ENCODE results near the gene DYNLT4. TPM values are rescaled to one million over a fixed set of nuclear protein-coding genes. Genes with fewer than 3 reads are reported as not detected.

DYNLT4 gene
- total and polyA plus RNA-seq, 2 experiments from 2014 or later = 0.30 to 2.2 TPM

GRCh38 chr1:44803312-44804095 is 3.6 kb downstream of the DYNLT4 start:
- Histone ChIP-seq H3K36me3 (replicated peaks; ENCODE audit: insufficient read depth, low read depth) (no peaks in the 10 kb centered on the region), H3K27me3 (no peaks in the 10 kb centered on the region), H3K4me2 (no peak overlapping the region), H3K9me3 (ENCODE audit: low read depth) (no peaks in the 10 kb centered on the region), H2AFZ (no peak overlapping the region), H3K9me2 (replicated peaks; ENCODE audit: insufficient read depth) (no peaks in the 10 kb centered on the region), H3K79me2 (peaks cover 10% of the 10 kb centered on the region), H3K27ac (no peak overlapping the region), H3K4me3 (no peak overlapping the region), H3K4me1 (ENCODE audit: insufficient read depth) (peaks cover 20% of the 10 kb centered on the region), H4K20me1 (ENCODE audit: insufficient read depth, poor library complexity, severe bottlenecking) (no peaks in the 10 kb centered on the region)
- no peak for DNase-seq (ENCODE audit: low spot score)
- 93% methylated on average over 13 of the region's 13 CpGs for WGBS (ENCODE audit: low lambda C conversion rate, missing lambda C conversion rate)
- TF ChIP-seq EZH2phosphoT487 (IDR thresholded peaks at IDR 0.05; ENCODE audit: low read depth, severe bottlenecking, unreplicated experiment) = no peak
- TF ChIP-seq, protein P1, sequence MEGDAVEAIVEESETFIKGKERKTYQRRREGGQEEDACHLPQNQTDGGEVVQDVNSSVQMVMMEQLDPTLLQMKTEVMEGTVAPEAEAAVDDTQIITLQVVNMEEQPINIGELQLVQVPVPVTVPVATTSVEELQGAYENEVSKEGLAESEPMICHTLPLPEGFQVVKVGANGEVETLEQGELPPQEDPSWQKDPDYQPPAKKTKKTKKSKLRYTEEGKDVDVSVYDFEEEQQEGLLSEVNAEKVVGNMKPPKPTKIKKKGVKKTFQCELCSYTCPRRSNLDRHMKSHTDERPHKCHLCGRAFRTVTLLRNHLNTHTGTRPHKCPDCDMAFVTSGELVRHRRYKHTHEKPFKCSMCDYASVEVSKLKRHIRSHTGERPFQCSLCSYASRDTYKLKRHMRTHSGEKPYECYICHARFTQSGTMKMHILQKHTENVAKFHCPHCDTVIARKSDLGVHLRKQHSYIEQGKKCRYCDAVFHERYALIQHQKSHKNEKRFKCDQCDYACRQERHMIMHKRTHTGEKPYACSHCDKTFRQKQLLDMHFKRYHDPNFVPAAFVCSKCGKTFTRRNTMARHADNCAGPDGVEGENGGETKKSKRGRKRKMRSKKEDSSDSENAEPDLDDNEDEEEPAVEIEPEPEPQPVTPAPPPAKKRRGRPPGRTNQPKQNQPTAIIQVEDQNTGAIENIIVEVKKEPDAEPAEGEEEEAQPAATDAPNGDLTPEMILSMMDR (IDR thresholded peaks at IDR 0.05; ENCODE audit: poor library complexity) = no peak
- TF ChIP-seq EZH2 (IDR thresholded peaks at IDR 0.05; ENCODE audit: borderline replicate concordance) = no peak

GRCh38 chr1:44803062-44803311 is 4.2 kb downstream of the DYNLT4 start:
- Histone ChIP-seq H3K9me3 (ENCODE audit: low read depth) (no peaks in the 10 kb centered on the region), H3K4me3 (no peak overlapping the region), H3K9me2 (replicated peaks; ENCODE audit: insufficient read depth) (no peaks in the 10 kb centered on the region), H4K20me1 (ENCODE audit: insufficient read depth, poor library complexity, severe bottlenecking) (no peaks in the 10 kb centered on the region), H3K36me3 (replicated peaks; ENCODE audit: insufficient read depth, low read depth) (no peaks in the 10 kb centered on the region), H3K4me2 (no peak overlapping the region), H3K79me2 (peaks cover 10% of the 10 kb centered on the region), H2AFZ (no peak overlapping the region), H3K4me1 (ENCODE audit: insufficient read depth) (peaks cover 14% of the 10 kb centered on the region), H3K27ac (no peak overlapping the region), H3K27me3 (no peaks in the 10 kb centered on the region)
- WGBS (ENCODE audit: low lambda C conversion rate, missing lambda C conversion rate) = 94% methylated on average over 9 of the region's 9 CpGs
- TF ChIP-seq EZH2phosphoT487 (IDR thresholded peaks at IDR 0.05; ENCODE audit: low read depth, severe bottlenecking, unreplicated experiment) (no peak), EZH2 (IDR thresholded peaks at IDR 0.05; ENCODE audit: borderline replicate concordance) (no peak)
- TF ChIP-seq, protein P1 (IDR thresholded peaks at IDR 0.05; ENCODE audit: poor library complexity) = no peak
- no peak for DNase-seq (ENCODE audit: low spot score)

DNA sequence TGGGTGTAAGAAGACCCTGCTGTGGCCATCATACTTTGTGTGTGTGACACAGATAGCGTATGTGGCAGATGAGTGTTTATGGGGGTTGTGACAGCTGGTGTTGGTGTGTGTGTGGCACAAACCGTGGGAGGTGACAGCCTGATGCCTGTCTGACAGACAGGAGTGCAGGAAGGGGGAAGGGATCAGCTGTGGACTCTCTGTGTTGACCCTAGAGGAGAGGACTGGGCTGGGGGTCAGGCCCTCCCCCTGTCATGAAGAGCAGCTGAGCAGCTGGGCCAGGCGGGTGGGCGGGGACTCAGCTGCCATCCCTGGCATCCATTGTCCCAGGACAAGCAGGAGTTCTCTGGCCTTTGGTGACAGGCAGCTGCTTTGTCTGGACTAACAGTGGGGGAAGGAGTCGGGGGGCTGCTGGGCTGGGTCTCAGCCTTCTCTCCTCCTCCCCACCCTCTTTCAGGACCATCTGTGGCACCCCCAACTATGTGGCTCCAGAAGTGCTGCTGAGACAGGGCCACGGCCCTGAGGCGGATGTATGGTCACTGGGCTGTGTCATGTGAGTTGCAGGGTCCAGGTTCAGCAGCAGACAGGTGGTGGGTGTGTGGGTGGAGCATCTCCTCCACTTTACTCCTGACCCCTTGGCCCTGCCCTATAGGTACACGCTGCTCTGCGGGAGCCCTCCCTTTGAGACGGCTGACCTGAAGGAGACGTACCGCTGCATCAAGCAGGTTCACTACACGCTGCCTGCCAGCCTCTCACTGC is 4.7 kb downstream of the DYNLT4 start:
- DNase-seq (ENCODE audit: low spot score) = peak; percentile 16
- Histone ChIP-seq H3K9me2 (replicated peaks; ENCODE audit: insufficient read depth) (no peaks in the 10 kb centered on the region), H3K4me3 (no peak overlapping the region), H3K27ac (no peak overlapping the region), H4K20me1 (ENCODE audit: insufficient read depth, poor library complexity, severe bottlenecking) (no peaks in the 10 kb centered on the region), H2AFZ (no peak overlapping the region), H3K4me1 (ENCODE audit: insufficient read depth) (peaks cover 9% of the 10 kb centered on the region), H3K9me3 (ENCODE audit: low read depth) (no peaks in the 10 kb centered on the region), H3K4me2 (peak overlapping the region; percentile 94), H3K79me2 (peaks cover 10% of the 10 kb centered on the region), H3K27me3 (no peaks in the 10 kb centered on the region), H3K36me3 (replicated peaks; ENCODE audit: insufficient read depth, low read depth) (no peaks in the 10 kb centered on the region)
- 88% methylated on average over 13 of the region's 13 CpGs for WGBS (ENCODE audit: low lambda C conversion rate, missing lambda C conversion rate)
- TF ChIP-seq, protein P1 (IDR thresholded peaks at IDR 0.05; ENCODE audit: poor library complexity) = no peak
- TF ChIP-seq EZH2phosphoT487 (IDR thresholded peaks at IDR 0.05; ENCODE audit: low read depth, severe bottlenecking, unreplicated experiment) (no peak), EZH2 (IDR thresholded peaks at IDR 0.05; ENCODE audit: borderline replicate concordance) (no peak)
